HUES48 (cell line): ENCODE measurements around the gene SPRED2.

ENCODE experiments used
- H3K27ac ChIP-seq: one replicate; pipeline ENCODE4 v1.7.0; 2013; ENCODE audit warnings: low read depth, low read length, inconsistent platforms
- H3K27me3 ChIP-seq: 2 replicates; pipeline ENCODE4 v1.6.1; 2013; ENCODE audit warnings: mild to moderate bottlenecking, low read length; ENCODE audit not compliant: control insufficient read depth, insufficient read depth
- H3K36me3 ChIP-seq: 2 replicates; pipeline ENCODE4 v1.6.1; 2013; ENCODE audit warnings: low read length; ENCODE audit not compliant: control insufficient read depth, insufficient read depth
- H3K4me1 ChIP-seq: 2 replicates; pipeline ENCODE4 v1.6.1; 2013; ENCODE audit warnings: mild to moderate bottlenecking, low read length; ENCODE audit not compliant: control insufficient read depth, insufficient read depth
- H3K4me3 ChIP-seq: 2 replicates; pipeline ENCODE4 v1.5.1; 2013; ENCODE audit warnings: mild to moderate bottlenecking, low read depth, low read length
- H3K9ac ChIP-seq: 2 replicates; pipeline ENCODE4 v1.6.1; 2013; ENCODE audit warnings: mild to moderate bottlenecking, low read depth, low read length, moderate library complexity
- H3K9me3 ChIP-seq: 2 replicates; pipeline ENCODE4 v1.6.1; 2013; ENCODE audit warnings: low read length; ENCODE audit not compliant: control insufficient read depth, insufficient read depth

The SPRED2 gene

DNA sequence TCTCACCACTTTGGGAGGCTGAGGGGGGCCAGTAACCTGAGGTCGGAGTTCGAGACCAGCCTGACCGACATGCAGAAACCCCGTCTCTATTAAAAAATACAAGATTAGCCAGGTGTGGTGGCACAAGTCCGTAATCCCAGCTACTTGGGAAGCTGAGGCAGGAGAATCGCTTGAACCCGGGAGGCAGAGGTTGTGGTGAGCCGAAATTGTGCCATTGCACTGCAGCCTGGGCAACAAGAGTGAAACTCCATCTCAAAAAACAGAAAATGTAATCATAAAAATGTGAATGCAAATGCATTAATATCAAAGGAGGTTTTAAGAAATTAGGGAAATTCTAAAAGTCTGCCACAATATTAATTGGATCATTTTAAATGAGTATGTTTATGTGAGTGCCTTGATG is 159.1 kb downstream of the SPRED2 start:
- Histone ChIP-seq H3K9ac (no peak overlapping the region), H3K9me3 (no peaks in the 10 kb centered on the region), H3K4me3 (no peak overlapping the region), H3K27ac (no peak overlapping the region), H3K36me3 (peaks cover 9% of the 10 kb centered on the region; the same call in 1 of the 2 replicates), H3K27me3 (peaks cover 72% of the 10 kb centered on the region), H3K4me1 (peaks cover 20% of the 10 kb centered on the region)

DNA sequence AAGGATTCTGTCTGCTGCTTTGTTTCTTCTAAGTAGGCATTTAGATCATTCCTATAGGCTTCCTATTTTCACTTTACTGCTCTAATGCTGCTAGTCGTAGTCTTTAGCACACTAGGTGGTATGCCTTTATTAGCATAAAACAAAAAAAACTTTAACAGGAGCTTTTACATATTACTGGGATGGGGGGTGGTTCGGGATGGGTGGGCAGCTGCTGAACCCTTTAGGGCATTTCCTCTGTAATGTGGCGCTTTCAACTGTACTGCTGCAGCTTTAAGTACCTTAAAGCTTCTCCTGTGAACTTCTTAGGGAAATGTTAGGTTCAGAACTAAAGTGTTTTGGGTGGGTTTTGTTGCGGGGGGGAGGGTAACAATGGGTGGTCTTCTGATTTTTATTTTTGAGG is 163.4 kb downstream of the SPRED2 start:
- Histone ChIP-seq H3K27ac (peak overlapping the region; percentile 31), H3K4me1 (peaks cover 15% of the 10 kb centered on the region), H3K4me3 (no peak overlapping the region; the same call in 1 of the 2 replicates), H3K36me3 (peaks cover 34% of the 10 kb centered on the region), H3K27me3 (peaks cover 32% of the 10 kb centered on the region), H3K9me3 (no peaks in the 10 kb centered on the region), H3K9ac (no peak overlapping the region)

DNA sequence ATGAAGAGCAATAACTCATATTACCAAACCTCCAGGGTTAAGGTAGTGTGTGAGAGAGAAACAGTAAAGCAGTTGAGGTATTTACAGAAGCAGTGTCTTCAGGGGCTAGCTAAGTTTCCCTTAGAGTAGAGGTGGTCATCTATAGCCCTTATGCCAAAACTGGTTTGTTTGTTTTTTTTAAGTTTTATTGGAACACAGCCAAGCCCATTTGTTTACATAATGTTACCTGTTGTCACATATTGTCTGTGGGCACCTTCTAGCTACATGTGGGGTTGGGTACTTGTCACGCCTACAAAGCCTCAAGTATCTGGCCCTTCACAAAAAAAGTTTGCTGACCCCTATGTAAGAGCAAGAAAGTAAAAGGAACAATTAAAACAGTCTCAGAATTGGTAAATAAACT is 165.4 kb downstream of the SPRED2 start:
- H3K9me3 ChIP-seq = no peaks in the 10 kb centered on the region
- no peak overlapping the region for H3K27ac ChIP-seq
- no peak overlapping the region for H3K4me3 ChIP-seq
- peaks cover 15% of the 10 kb centered on the region for H3K4me1 ChIP-seq
- H3K9ac ChIP-seq = no peak overlapping the region
- H3K27me3 ChIP-seq = peaks cover 14% of the 10 kb centered on the region
- peaks cover 31% of the 10 kb centered on the region for H3K36me3 ChIP-seq

DNA sequence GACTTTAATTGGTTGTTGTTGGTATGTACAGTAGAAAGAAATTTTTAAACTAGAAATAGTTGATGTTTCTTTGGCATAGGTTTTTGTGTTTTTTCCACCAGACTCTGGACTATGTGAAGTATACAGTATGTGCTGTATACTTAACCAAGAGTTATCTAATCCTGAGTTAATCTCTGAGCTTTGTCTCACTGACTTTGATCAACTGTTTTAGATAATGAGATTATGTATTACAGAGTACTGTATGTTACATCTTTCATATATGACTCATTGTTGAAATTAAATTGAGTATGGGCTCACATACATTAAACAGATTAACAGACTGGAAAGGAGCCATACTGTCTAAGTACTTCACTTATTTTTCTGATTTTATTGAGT is 166.7 kb downstream of the SPRED2 start:
- no peak overlapping the region for H3K27ac ChIP-seq
- no peak overlapping the region for H3K4me3 ChIP-seq
- peaks cover 41% of the 10 kb centered on the region for H3K36me3 ChIP-seq
- H3K27me3 ChIP-seq = peaks cover 7% of the 10 kb centered on the region
- peaks cover 15% of the 10 kb centered on the region for H3K4me1 ChIP-seq
- no peak overlapping the region for H3K9ac ChIP-seq
- H3K9me3 ChIP-seq = no peaks in the 10 kb centered on the region

DNA sequence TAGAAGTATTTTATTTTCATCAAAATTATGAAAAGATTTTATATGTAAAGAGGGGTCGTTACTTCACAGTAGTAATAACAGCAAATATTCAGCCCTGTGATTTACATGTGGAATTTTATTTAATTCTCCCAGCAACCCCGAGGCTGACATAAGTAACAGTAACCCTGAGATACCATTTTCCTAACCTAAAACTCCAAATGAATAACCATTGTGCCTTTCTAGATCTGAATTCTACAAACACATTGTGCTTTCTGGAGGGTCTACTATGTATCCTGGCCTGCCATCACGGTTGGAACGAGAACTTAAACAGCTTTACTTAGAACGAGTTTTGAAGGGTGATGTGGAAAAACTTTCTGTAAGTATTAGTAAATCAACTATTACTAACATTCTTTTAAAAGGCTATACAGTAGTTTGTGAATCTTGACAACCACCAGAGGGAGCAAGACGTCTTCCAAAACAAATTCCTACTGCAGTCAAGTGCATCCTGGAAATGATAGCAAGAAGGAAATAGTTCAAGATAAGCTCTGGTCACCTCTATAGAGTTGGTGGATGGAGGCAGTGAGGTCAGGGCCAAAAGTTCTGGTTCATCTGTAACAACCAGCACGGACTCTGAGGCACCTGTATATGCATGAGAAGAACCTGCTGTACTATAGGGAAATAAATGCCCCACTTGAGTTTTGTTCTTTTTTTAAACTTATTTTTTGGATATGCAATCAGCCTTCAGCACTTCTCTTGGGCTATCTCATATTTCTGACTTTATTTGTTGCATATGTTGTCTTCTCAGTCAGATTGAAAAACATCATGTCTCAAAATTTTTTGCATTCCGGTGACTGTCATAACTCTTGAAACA is 167.4 kb downstream of the SPRED2 start:
- Histone ChIP-seq H3K27me3 (peaks cover 5% of the 10 kb centered on the region), H3K9me3 (no peaks in the 10 kb centered on the region), H3K27ac (no peak overlapping the region), H3K4me1 (peaks cover 15% of the 10 kb centered on the region), H3K36me3 (peaks cover 41% of the 10 kb centered on the region), H3K4me3 (no peak overlapping the region), H3K9ac (no peak overlapping the region)

DNA sequence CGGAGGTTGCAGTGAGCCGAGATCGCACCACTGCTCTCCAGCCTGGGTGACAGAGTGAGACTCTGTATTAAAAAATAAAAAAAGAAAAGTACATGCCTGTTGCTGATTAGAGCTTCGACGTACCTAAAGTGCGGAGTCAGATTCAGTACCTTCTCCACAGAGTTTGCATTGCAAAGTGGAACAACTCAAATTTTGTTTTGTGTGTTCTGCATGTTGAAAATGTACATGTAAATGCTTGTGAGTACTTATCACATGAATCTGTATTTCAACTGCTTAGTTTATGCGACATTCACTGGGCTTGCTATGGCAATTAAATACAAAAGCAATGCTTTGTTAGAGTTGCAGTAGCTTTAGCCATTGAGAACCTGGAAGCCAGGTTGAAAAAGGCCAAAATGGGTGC is 168.4 kb downstream of the SPRED2 start:
- Histone ChIP-seq H3K4me3 (no peak overlapping the region), H3K36me3 (peaks cover 42% of the 10 kb centered on the region), H3K27me3 (peaks cover 3% of the 10 kb centered on the region; the same call in 1 of the 2 replicates), H3K27ac (no peak overlapping the region), H3K4me1 (peaks cover 11% of the 10 kb centered on the region), H3K9me3 (no peaks in the 10 kb centered on the region), H3K9ac (no peak overlapping the region)

DNA sequence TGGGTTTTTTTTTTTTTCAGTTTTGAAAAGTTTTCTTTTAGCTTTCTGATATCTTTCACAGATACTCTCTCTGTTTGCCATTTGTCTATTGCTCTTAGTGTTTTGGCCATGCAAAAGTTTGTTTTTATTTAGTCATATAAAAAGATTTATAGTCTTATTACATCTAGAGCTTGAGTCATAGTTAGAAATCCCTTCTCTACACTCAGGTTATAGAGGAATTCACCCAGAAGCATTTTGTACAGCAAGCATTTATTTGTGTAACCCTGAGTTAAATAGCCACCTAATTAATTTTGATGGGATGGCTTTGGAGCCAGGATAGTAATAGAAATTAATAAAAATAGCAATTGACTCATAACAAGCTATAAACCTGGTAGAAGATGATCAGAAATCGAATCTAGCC is 169.1 kb downstream of the SPRED2 start:
- Histone ChIP-seq H3K27me3 (peaks cover 3% of the 10 kb centered on the region; the same call in 1 of the 2 replicates), H3K36me3 (peaks cover 44% of the 10 kb centered on the region), H3K4me3 (no peak overlapping the region), H3K27ac (no peak overlapping the region), H3K9me3 (no peaks in the 10 kb centered on the region), H3K9ac (no peak overlapping the region), H3K4me1 (peaks cover 3% of the 10 kb centered on the region)

DNA sequence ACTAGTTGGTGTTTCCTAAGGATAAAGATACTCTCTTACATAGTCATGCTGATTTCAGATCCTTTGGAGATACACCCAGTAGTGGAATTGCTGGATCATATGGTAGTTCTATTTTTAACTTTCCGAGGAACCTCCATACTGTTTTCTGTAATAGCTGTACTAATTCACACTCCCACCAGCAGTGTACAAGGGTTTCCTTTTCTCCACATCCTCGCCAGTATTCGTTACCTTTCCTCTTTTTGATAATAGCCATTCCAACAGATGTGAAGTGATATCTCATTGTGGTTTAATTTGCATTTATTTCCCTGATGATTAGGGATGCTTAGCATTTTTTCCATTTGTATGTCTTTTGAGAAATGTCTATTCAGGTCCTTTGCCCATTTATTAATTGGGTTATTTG is 170.7 kb downstream of the SPRED2 start:
- Histone ChIP-seq H3K9ac (no peak overlapping the region), H3K36me3 (peaks cover 35% of the 10 kb centered on the region), H3K27ac (no peak overlapping the region), H3K27me3 (no peaks in the 10 kb centered on the region), H3K4me1 (no peaks in the 10 kb centered on the region), H3K4me3 (no peak overlapping the region), H3K9me3 (no peaks in the 10 kb centered on the region)
